GM12892 (cell line): Measurements from ENCODE around the gene GMPS.
"Not testable (repeated sequence)": the region's sequence is repeated elsewhere in the genome, so short reads cannot be mapped to it uniquely, and the experiment has no call there.

ENCODE experiments used
- DNase-seq: peaks from one replicate; pipeline ENCODE4 v3.0.0; 2011; ENCODE audit not compliant: insufficient read length
- FAIRE-seq: peaks from 2 replicates; lab custom pipeline; 2011; peaks lifted over from hg19 to GRCh38; lab: Jason Lieb, UNC
- POLR2A ChIP-seq: IDR thresholded peaks from 2 replicates; pipeline ENCODE4 v1.6.1; 2011; ENCODE audit warnings: low read depth, low read length, control low read depth
- POLR2AphosphoS5 ChIP-seq: IDR thresholded peaks from 2 replicates; pipeline ENCODE4 v1.6.1; 2011; ENCODE audit warnings: low read depth, low read length, control low read depth
- TAF1 ChIP-seq: IDR thresholded peaks from 2 replicates; pipeline ENCODE4 v1.6.1; 2011; ENCODE audit warnings: low read depth, mild to moderate bottlenecking, control low read depth, low read length, borderline replicate concordance

GMPS gene

DNA sequence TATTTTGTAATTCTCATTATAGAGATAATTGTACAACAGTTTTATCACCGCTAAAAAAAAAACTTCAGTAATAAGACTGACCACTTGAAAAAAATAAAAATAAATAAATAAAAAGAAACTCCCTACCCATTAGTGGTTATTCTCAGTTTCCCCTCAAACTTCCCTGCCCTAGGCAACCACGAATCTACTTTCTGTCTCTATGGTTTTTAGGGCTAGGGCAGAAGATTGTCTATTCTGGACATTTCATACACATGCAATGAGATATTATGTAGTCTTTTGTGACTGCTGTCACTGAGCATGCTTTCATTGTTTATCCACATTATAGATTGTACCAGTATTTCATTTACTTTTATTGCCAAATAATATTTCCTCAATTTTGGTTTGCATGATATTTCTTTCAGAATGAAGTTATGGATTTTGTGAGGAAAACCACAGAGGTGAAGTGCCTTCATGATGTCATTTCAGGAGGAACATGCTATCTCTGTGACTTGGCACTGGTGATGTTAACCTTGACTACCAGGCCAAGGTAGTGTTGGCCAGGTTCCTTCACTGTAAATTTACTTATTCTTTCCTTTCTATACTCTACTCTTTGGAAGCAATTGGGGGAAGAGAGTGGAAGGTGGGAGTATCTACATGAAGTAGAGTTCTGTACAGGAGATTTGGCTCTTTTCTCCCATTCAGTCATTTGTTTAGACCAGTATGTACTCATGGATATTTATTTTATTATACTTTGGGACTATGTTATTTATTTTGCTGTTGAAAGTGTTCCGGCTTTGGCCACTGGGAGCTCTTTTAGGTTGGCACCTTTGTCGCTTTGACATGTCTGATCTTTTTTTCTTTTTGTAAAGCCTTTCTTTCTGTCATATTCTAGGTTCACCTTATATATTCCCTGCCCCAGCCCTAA lies 86.3 kb downstream of the GMPS start:
- TF ChIP-seq POLR2A: no peak
- TF ChIP-seq TAF1: no peak
- TF ChIP-seq POLR2AphosphoS5: no peak
- FAIRE-seq (no peak), DNase-seq (no peak)

DNA sequence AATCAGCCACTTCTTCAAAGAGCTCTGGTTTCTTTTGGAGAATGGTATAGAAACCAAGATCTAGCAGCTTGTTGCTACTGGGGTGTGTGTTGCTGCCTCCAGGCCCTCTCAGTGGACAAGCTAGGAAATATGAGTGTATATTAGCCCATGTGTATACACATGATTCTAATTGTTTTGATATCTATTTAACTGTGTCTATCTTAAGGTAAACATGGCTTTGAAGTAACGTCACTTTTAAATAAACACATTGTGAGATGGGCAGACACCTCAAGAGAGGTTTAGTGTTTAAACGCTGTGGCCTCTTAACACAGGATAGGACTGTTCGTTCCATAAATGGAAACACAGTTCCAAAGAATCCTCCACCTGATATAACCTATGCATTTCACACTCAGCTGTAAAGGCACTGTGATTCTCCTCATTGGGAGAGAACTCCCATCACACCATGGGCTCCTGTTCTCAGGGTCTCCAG lies 87.0 kb downstream of the GMPS start:
- TF ChIP-seq POLR2A (no peak), POLR2AphosphoS5 (no peak), TAF1 (no peak)
- no peak for FAIRE-seq
- no peak for DNase-seq

DNA sequence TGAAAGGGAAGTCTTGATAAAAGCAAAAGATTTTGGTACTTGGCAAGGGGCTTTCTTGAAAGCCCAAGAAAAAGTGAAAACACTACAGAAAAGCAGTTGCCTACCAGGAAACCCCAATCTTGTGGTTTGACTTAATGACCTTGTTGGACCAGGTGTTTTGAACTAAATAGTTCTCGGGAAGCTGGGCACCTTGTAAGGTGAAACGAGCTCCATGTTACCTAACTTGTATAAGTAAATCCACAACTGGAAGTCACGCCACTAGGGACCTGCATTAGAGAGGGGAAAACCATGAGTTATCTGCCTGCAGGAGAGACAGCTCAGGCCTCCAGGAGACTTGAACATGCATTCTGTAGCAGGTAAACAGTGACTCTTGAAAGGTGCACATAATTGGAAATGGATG lies 88.2 kb downstream of the GMPS start:
- TF ChIP-seq POLR2AphosphoS5 (no peak), POLR2A (no peak), TAF1 (no peak)
- FAIRE-seq (no peak), DNase-seq (no peak)

DNA sequence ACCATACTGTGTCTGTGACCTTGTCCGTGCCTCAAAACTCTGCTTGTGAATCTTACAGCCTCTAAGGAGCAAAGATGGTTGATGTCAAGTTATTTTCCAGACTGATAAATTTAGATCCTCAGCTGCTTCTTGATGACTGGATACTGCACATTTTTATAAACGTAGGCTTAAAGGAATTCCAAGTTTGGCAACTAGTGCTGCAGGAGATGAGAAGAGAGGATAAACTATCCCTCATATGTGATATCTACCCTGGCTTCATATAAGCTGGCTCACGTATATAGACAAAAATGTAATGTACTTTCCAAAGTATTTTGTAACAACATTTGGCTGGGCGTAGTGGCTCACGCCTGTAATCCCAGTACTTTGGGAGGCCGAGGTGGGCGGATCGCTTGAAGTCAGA lies 89.6 kb downstream of the GMPS start:
- FAIRE-seq: no peak
- no peak for TF ChIP-seq TAF1
- no peak for TF ChIP-seq POLR2AphosphoS5
- no peak for DNase-seq

DNA sequence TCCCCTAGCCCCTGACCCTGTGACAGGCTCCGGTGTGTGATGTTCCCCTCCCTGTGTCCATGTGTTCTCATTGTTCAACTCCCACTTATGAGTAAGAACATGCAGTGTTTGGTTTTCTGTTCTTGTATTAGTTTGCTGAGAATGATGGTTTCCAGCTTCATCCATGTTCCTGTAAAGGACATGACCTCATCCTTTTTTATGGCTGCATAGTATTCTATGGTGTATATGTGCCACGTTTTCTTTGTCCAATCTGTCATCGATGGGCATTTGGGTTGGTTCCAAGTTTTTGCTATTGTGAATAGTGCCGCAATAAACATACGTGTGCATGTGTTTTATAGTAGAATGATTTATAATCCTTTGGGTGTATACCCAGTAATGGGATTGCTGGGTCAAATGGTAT lies 90.6 kb downstream of the GMPS start:
- not testable (repeated sequence) for FAIRE-seq, DNase-seq

DNA sequence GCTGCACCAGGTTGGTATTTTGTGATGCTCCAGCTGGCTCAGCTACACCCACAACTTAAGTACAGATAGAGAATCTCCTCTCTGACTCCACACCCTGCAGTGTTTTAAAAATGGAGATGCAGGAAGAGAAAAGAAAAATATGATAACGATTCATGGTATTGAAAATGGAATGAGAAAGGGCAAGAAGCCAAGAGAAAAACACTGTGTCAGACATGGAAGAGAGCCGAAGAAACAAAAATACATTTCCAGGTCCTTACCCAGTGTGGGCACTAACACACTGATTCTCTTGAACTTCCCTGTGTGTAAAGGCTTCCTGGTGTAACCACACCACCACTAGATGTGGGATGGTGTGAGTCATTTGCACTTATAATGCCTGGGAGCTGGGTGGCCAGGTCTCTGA lies 93.1 kb downstream of the GMPS start:
- DNase-seq (no peak), FAIRE-seq (no peak)
- no peak for TF ChIP-seq POLR2A
- no peak for TF ChIP-seq TAF1
- TF ChIP-seq POLR2AphosphoS5: no peak

DNA sequence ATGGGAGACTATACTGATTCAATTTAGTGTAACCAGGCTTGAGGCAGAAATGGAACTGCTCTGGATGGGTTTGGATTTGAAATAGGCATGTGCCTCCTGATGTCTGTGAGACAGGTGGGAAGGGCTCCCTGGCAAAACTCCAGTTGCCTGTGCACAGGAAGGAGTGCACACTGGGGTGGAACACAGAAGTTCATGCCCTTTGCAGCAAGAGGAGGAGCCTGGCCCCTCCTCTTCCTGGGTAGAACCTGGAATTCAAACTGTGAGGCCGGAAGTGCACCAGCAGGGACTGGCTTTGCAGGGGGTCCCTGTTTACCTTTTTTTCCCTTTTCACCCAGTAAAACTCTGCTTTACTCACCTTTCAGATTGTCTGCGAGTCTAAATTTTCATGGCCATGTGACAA lies 99.9 kb downstream of the GMPS start:
- TF ChIP-seq TAF1 (no peak), POLR2AphosphoS5 (no peak), POLR2A (no peak)
- DNase-seq (no peak), FAIRE-seq (no peak)

DNA sequence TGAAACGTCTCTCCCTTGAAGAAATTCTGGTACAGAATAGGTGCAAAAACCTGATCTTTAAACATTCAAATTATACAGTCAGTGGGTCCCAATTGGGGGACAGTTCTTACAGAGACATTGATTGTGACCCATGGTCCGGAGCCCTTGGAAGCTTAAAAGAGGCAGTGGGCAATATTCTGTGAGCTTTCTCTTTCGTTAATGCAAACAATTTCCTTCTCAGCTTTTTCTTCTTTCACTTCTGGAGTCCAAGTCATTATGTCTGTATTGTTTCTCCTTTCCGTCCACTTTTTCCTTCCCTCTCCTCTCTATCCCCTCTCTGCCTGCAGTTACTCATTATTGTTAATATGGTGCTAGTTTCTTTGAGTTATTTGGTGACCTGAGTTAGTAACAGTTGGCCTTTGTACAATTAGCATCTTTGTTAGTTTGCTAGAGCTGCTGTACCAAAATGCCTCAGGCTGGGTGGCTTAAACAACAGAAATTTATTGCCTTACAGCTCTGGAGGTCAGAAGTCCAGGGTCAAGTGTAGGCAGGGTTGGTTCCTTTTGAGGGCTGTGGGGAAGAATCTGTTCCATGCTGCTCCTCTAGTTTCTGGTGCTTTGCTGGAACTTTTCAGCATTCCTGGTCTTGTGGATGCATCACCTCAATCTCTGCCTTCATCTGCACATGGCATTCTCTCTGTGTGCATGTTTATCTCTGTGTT lies 102.6 kb downstream of the GMPS start:
- DNase-seq (no peak), FAIRE-seq (no peak)
- TF ChIP-seq POLR2AphosphoS5 (no peak), POLR2A (no peak), TAF1 (no peak)

DNA sequence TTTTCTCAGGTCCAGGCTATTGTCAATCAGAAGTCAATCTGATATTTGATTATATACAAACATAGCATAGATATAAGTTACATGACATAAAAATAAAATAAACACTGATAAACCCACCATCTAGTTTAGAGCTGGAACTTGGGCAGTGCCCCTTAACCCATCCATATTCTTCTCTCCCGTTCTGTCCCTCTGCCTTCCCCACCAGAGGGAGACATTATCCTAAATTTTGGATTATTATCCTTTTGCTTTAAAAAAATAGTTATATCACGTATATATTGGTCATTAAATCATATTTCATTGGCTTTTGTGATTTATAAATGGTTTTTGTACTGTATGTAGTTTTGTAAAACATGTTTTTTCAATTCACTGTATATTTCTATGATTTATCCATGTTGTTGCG lies 107.9 kb downstream of the GMPS start:
- TF ChIP-seq POLR2AphosphoS5: no peak
- no peak for TF ChIP-seq POLR2A
- no peak for TF ChIP-seq TAF1
- FAIRE-seq (no peak), DNase-seq (no peak)

DNA sequence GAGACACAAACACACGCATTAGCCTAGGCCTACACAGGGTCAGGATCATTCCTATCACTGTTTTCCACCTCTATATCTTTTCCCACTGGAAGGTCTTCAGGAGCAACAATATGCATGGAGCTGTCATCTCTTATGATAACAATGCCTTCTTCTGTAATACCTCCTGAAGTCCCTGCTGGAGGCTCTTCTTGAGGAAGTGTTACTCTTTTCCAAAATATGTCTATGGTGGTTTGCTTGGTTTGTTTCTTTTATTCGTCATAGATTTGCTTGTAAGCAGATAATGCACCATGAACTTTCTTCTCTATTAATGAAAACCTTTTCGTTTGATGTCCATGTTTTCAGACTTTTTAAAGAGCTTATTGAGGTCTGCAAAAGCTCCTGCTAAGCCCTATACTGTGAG lies 109.3 kb downstream of the GMPS start:
- DNase-seq: no peak
- FAIRE-seq: no peak

DNA sequence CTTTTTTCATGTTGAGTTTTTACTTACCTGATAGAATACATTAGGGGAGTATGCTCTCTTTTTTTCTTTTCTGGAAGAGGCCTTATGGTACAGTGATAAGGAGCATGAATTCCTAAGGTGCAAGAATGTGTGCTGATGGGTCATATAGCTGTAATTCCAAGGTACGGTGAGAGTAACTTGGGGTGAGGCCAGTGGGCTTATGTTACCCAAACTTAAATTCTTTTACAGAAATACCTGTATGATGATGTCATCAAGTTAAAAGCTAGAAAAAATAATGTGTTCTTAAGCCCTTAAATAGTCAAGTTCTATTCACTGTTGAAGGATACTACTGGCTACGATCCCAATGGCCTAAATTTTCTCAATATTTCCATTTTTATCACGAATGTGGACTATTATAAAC lies 111.2 kb downstream of the GMPS start:
- TF ChIP-seq POLR2AphosphoS5 (no peak), TAF1 (no peak), POLR2A (no peak)
- no peak for DNase-seq
- no peak for FAIRE-seq

More for the DNA sequence above, 109.3 kb downstream of the GMPS start:
- TF ChIP-seq POLR2A (no peak), POLR2AphosphoS5 (no peak), TAF1 (no peak)

DNA sequence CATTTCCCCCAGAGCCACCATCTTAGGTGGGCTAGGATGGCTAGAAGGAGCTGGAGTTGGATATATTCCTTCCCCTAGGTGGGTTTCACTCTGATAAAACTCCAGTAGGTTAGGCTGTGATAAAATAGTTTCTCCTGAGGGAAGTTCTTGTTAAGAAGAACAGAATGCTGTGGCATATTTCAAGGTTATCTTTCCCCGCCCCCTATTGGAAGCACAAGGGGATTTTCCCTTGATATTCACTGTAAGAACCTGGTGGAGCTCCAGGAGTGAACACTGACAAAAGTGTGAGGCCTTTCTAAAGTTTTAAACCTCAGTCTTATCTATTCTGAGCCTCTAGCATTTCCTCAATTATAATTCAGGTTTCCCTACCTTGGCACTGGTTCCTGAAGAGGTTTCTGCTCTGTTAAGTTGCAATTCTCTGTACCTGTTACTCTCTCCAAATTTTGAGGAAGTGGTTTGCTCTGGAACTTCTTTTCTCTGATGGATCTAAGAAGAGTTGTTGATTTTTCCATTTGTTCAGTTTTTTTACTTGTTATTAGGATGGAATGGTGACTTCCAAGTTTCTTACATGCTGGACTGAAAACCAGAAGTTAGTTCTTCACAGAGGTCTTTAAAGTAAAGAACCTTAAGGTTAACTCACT lies 113.5 kb downstream of the GMPS start:
- DNase-seq (no peak), FAIRE-seq (no peak)
- no peak for TF ChIP-seq POLR2A
- no peak for TF ChIP-seq POLR2AphosphoS5
- TF ChIP-seq TAF1: no peak
